ENCODE results near the gene CIC.

The CIC gene

DNA sequence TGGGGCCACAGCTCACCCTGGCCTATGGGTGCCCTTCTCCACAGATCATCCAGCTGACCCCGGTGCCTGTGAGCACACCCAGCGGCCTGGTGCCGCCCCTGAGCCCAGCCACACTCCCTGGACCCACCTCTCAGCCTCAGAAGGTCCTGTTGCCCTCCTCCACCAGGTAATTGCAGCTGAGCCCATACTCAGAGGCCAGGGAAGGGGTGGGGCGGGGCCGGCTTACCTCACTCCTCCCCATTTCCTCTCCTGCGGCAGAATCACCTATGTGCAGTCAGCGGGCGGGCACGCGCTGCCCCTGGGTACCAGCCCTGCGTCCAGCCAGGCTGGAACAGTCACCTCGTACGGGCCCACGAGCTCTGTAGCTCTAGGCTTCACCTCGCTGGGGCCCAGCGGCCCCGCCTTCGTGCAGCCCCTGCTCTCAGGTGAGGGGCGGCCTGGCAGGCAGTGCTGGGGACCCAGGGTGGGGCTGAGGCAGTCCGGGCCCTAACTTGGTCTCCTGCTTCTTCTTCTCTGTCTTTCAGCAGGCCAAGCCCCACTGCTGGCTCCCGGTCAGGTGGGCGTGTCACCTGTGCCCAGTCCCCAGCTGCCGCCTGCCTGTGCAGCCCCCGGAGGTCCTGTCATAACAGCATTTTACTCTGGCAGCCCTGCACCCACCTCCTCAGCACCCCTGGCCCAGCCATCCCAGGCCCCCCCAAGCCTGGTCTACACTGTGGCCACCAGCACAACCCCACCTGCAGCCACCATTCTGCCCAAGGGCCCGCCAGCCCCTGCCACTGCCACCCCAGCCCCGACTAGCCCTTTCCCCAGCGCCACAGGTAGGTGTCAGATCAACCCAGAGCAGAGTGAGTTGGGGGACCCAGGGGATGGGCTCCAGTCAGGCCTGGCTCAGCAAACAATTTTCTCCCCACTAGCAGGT lies 23.2 kb downstream of the CIC start:
- in situ Hi-C loops (cut with MboI; ENCODE audit: low sequenced_read_pairs, unreplicated experiment), result no loop called here
- TF ChIP-seq, protein P1, sequence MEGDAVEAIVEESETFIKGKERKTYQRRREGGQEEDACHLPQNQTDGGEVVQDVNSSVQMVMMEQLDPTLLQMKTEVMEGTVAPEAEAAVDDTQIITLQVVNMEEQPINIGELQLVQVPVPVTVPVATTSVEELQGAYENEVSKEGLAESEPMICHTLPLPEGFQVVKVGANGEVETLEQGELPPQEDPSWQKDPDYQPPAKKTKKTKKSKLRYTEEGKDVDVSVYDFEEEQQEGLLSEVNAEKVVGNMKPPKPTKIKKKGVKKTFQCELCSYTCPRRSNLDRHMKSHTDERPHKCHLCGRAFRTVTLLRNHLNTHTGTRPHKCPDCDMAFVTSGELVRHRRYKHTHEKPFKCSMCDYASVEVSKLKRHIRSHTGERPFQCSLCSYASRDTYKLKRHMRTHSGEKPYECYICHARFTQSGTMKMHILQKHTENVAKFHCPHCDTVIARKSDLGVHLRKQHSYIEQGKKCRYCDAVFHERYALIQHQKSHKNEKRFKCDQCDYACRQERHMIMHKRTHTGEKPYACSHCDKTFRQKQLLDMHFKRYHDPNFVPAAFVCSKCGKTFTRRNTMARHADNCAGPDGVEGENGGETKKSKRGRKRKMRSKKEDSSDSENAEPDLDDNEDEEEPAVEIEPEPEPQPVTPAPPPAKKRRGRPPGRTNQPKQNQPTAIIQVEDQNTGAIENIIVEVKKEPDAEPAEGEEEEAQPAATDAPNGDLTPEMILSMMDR (IDR thresholded peaks at IDR 0.05; ENCODE audit: borderline replicate concordance, control extremely low read depth, extremely low read depth, insufficient read depth, missing control alignments), result no peak
- DNase-seq (ENCODE audit: low spot score), result no peak

DNA sequence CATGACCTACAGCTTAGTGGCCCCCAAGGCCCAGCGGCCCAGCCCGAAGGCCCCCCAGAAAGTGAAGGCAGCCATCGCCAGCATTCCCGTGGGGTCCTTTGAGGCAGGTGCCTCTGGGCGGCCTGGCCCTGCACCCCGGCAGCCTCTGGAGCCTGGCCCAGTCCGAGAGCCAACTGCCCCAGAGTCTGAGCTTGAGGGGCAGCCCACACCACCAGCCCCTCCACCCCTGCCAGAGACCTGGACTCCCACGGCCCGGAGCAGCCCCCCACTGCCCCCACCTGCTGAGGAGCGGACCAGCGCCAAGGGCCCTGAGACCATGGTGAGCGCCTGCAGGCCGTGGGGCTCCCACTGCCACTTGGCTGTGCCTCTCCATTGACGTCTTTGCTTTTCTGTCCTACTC lies 23.9 kb downstream of the CIC start:
- DNase-seq (ENCODE audit: low spot score), result no peak
- in situ Hi-C loops (cut with MboI; ENCODE audit: low sequenced_read_pairs, unreplicated experiment), result no loop called here
- TF ChIP-seq, protein P1 (IDR thresholded peaks at IDR 0.05; ENCODE audit: borderline replicate concordance, control extremely low read depth, extremely low read depth, insufficient read depth, missing control alignments), result no peak

DNA sequence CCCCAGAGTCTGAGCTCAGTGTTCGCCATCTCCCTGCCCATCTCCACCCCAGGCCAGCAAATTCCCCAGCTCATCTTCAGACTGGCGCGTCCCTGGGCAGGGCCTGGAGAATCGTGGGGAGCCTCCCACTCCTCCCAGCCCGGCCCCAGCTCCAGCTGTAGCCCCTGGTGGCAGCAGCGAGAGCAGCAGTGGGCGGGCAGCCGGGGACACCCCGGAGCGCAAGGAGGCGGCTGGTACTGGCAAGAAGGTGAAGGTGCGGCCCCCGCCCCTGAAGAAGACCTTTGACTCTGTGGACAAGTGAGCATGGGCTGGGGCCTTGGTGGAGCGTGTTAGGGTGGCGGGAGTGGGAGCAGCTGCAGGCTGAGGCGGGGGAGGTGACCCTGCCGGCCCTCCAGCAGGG lies 24.5 kb downstream of the CIC start:
- in situ Hi-C loops (cut with MboI; ENCODE audit: low sequenced_read_pairs, unreplicated experiment), result no loop called here
- TF ChIP-seq, protein P1 (IDR thresholded peaks at IDR 0.05; ENCODE audit: borderline replicate concordance, control extremely low read depth, extremely low read depth, insufficient read depth, missing control alignments), result no peak
- no peak for DNase-seq (ENCODE audit: low spot score)

DNA sequence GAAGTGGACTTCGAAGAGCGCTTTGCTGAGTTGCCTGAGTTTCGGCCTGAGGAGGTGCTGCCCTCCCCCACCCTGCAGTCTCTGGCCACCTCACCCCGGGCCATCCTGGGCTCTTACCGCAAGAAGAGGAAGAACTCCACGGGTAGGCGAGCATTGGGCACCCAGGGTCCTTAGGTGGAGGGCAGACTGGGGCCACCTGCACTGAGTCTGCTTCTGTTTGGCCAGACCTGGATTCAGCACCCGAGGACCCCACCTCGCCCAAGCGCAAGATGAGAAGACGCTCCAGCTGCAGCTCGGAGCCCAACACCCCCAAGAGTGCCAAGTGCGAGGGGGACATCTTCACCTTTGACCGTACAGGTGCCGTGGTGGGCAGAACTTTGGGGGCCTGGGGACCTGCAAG lies 24.9 kb downstream of the CIC start:
- in situ Hi-C loops (cut with MboI; ENCODE audit: low sequenced_read_pairs, unreplicated experiment), result no loop called here
- TF ChIP-seq, protein P1 (IDR thresholded peaks at IDR 0.05; ENCODE audit: borderline replicate concordance, control extremely low read depth, extremely low read depth, insufficient read depth, missing control alignments), result no peak
- no peak for DNase-seq (ENCODE audit: low spot score)

DNA sequence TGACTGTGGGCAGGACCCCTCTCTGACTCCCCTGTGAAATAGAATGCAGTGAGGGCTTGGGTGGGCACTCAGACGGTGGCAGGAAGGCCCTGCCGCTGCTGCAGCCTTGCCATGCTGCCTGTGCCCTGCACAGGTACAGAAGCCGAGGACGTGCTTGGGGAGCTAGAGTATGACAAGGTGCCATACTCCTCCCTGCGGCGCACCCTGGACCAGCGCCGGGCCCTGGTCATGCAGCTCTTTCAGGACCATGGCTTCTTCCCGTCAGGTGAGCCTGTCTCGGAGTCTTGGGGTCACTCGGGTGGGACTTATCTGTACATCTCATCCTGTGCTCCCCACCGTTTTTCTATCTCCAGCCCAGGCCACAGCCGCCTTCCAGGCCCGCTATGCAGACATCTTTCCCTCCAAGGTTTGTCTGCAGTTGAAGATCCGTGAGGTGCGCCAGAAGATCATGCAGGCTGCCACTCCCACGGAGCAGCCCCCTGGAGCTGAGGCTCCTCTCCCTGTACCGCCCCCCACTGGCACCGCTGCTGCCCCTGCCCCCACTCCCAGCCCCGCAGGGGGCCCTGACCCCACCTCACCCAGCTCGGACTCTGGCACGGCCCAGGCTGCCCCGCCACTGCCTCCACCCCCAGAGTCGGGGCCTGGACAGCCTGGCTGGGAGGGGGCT lies 25.6 kb downstream of the CIC start:
- DNase-seq (ENCODE audit: low spot score), result no peak
- in situ Hi-C loops (cut with MboI; ENCODE audit: low sequenced_read_pairs, unreplicated experiment), result no loop called here
- TF ChIP-seq, protein P1 (IDR thresholded peaks at IDR 0.05; ENCODE audit: borderline replicate concordance, control extremely low read depth, extremely low read depth, insufficient read depth, missing control alignments), result no peak

DNA sequence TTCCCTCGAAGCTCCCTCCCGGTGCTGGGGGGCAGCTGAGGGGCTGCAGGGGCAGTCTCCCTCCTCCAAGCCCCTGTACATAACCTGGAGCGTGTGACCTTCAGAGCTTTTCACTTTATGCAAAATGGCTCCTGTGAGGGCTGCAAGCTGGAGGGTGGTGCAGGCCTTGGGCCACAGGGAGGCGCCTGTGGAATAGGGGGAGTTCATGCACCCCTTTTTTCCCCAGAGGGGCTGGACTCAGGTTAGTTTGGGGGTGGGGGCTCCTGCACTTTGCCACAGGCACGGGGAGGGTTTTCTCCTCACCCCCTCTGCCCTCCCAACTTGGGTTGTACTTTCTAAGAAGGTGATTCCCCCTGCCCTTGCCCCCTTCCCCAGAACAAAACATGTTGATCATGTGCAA lies 26.3 kb downstream of the CIC start:
- DNase-seq (ENCODE audit: low spot score), result no peak
- TF ChIP-seq, protein P1 (IDR thresholded peaks at IDR 0.05; ENCODE audit: borderline replicate concordance, control extremely low read depth, extremely low read depth, insufficient read depth, missing control alignments), result no peak
- in situ Hi-C loops (cut with MboI; ENCODE audit: low sequenced_read_pairs, unreplicated experiment), result no loop called here

Measured in GM13976 (cell line).